ENCODE results near the gene GSDME. TPM values are rescaled to one million over a fixed set of nuclear protein-coding genes. Genes with fewer than 3 reads are reported as not detected.

GSDME gene
- total and polyA plus RNA-seq, 9 donors, result 14.3 to 37.0 (median 29.2) TPM

GRCh38 chr7:24714676-24715010 lies 42.6 kb downstream of the GSDME start:
- no peaks in the 10 kb centered on the region for H3K36me3 ChIP-seq
- no peaks in the 10 kb centered on the region for H3K27me3 ChIP-seq
- DNase-seq, result no peak
- intact Hi-C loops (cut with DNase I), result no loop called here
- no peaks in the 10 kb centered on the region for H3K4me1 ChIP-seq (ENCODE audit: insufficient read depth)
- WGBS, 3 donors, result 86 to 94% (median 87%) methylated on average over 8 of the region's 8 CpGs
- H3K9me3 ChIP-seq, result no peaks in the 10 kb centered on the region
- no peak overlapping the region for H3K4me3 ChIP-seq
- TF ChIP-seq EP300 (IDR thresholded peaks at IDR 0.05), result no peak
- no peak for TF ChIP-seq CTCF (IDR thresholded peaks at IDR 0.05)
- H3K27ac ChIP-seq, result no peak overlapping the region

GRCh38 chr7:24713850-24714675 lies 43.2 kb downstream of the GSDME start:
- no peak overlapping the region for H3K4me3 ChIP-seq
- H3K4me1 ChIP-seq (ENCODE audit: insufficient read depth), result no peaks in the 10 kb centered on the region
- intact Hi-C loops (cut with DNase I), result no loop called here
- no peaks in the 10 kb centered on the region for H3K27me3 ChIP-seq
- no peaks in the 10 kb centered on the region for H3K9me3 ChIP-seq
- WGBS, 3 donors, result 56 to 73% (median 57%) methylated on average over 14 of the region's 14 CpGs
- DNase-seq, result no peak
- TF ChIP-seq POLR2A (IDR thresholded peaks at IDR 0.05) (no peak), EP300 (IDR thresholded peaks at IDR 0.05) (no peak), CTCF (IDR thresholded peaks at IDR 0.05) (no peak)
- H3K27ac ChIP-seq, result no peak overlapping the region
- H3K36me3 ChIP-seq, result no peaks in the 10 kb centered on the region

GRCh38 chr7:24713039-24713793 lies 44.0 kb downstream of the GSDME start:
- Histone ChIP-seq H3K27me3 (no peaks in the 10 kb centered on the region), H3K36me3 (no peaks in the 10 kb centered on the region), H3K4me1 (ENCODE audit: insufficient read depth) (no peaks in the 10 kb centered on the region), H3K9me3 (no peaks in the 10 kb centered on the region), H3K27ac (no peak overlapping the region), H3K4me3 (no peak overlapping the region)
- no peak for DNase-seq
- 84 to 89% (median 88%) methylated on average over 12 of the region's 12 CpGs for WGBS, 3 donors
- intact Hi-C loops (cut with DNase I), result no loop called here
- TF ChIP-seq EP300 (IDR thresholded peaks at IDR 0.05), result no peak
- no peak for TF ChIP-seq CTCF (IDR thresholded peaks at IDR 0.05)
- TF ChIP-seq POLR2A (IDR thresholded peaks at IDR 0.05), result no peak

GRCh38 chr7:24709585-24710360 lies 47.5 kb downstream of the GSDME start:
- intact Hi-C loops (cut with DNase I), result no loop called here
- TF ChIP-seq POLR2A (IDR thresholded peaks at IDR 0.05) (no peak), EP300 (IDR thresholded peaks at IDR 0.05) (no peak), CTCF (IDR thresholded peaks at IDR 0.05) (no peak)
- no peak overlapping the region for H3K4me3 ChIP-seq
- no peaks in the 10 kb centered on the region for H3K27me3 ChIP-seq
- no peaks in the 10 kb centered on the region for H3K9me3 ChIP-seq
- H3K36me3 ChIP-seq, result no peaks in the 10 kb centered on the region
- 96 to 97% (median 97%) methylated on average over 15 of the region's 15 CpGs for WGBS, 3 donors
- no peak for DNase-seq
- H3K4me1 ChIP-seq (ENCODE audit: insufficient read depth), result no peaks in the 10 kb centered on the region
- H3K27ac ChIP-seq, result no peak overlapping the region
